Kidney (tissue), 14 donors: ENCODE results near the gene TERT. TPM values are rescaled to one million over a fixed set of nuclear protein-coding genes. Genes with fewer than 3 reads are reported as not detected.

Experiments used
- DNase-seq, 5 donors: peaks; one replicate each; pipeline ENCODE4 v3.0.0-alpha.2; 2013 to 2020
- FAIRE-seq: peaks from 2 replicates; lab custom pipeline; 2012; peaks lifted over from hg19 to GRCh38; lab: Jason Lieb, UNC
- H3K27ac ChIP-seq, 2 donors: one replicate each; pipeline ENCODE4 v1.7.0; 2013; ENCODE audit warnings: low read depth in 2 of 2, low read length in 2 of 2, inconsistent platforms in 1 of 2
- H3K27me3 ChIP-seq: one replicate; pipeline ENCODE4 v1.7.1; 2013; ENCODE audit warnings: low read length, inconsistent platforms; ENCODE audit not compliant: control insufficient read depth, insufficient read depth
- H3K36me3 ChIP-seq, 3 donors: one replicate each; pipeline versions ENCODE4 v1.7.0 to v1.7.1; 2013; ENCODE audit warnings: low read length in 3 of 3, control low read depth in 1 of 3, inconsistent platforms in 1 of 3; ENCODE audit not compliant: insufficient read depth in 3 of 3, control insufficient read depth in 2 of 3
- H3K4me1 ChIP-seq, 3 donors: one replicate each; pipeline versions ENCODE4 v1.7.0 to v1.7.1; 2013; ENCODE audit warnings: low read length in 3 of 3, inconsistent platforms in 1 of 3, low read depth in 1 of 3; ENCODE audit not compliant: control insufficient read depth in 2 of 3, insufficient read depth in 2 of 3
- H3K4me3 ChIP-seq, 3 donors: one replicate each; pipeline versions ENCODE4 v1.7.0 to v1.8.1; 2013; ENCODE audit warnings: low read length in 3 of 3, control low read depth in 1 of 3, inconsistent platforms in 1 of 3
- H3K9ac ChIP-seq, 3 donors: one replicate each; pipeline versions ENCODE4 v1.7.0 to v1.7.1; 2013; ENCODE audit warnings: low read length in 3 of 3, control low read depth in 1 of 3, inconsistent platforms in 1 of 3
- H3K9me3 ChIP-seq, 3 donors: one replicate each; pipeline versions ENCODE4 v1.7.0 to v1.7.1; 2013; ENCODE audit warnings: low read length in 3 of 3, control low read depth in 1 of 3, inconsistent platforms in 1 of 3; ENCODE audit not compliant: control insufficient read depth in 2 of 3, insufficient read depth in 1 of 3
- intact Hi-C: fragments of 100-400 bp; cut with DNase I; formaldehyde crosslinking; loops from one replicate; pipeline ENCODE4 v1.11.1; 2022
- polyA plus RNA-seq: library from polyadenylated mRNA; stranded (reverse); fragments of 350-450 nt; fragmentation: Illumina TruSeq; extraction: RNeasy Lipid Tissue Mini Kit (QIAGEN cat#74804); gene quantifications from one replicate; pipeline ENCODE4 v1.2.3, GENCODE V29; 2014; ENCODE audit warnings: low read depth, low replicate concordance; ENCODE audit not compliant: insufficient read depth
- total RNA-seq: library from RNA; stranded (reverse); fragmentation: NEBNext Ultra II Directional; extraction: Animal tissue kit (Norgen Biotek cat#: 25700); gene quantifications from one replicate; pipeline ENCODE4 v1.2.1, GENCODE V29; 2021
- TF ChIP-seq, protein P1 (sequence below): IDR thresholded peaks from 3 replicates; pipeline ENCODE4 v1.5.1; 2012; ENCODE audit warnings: mild to moderate bottlenecking, moderate library complexity, borderline replicate concordance; ENCODE audit not compliant: insufficient read depth; ENCODE audit errors: extremely low read depth
- donor health status: control.
- donor health status: control.
- donor health status: control.
- donor health status: control.
- donor health status: control.
- donor health status: DM: yes; HTN: yes; CAD: no.
- donor health status: Normal renal cell carcinoma (clear cell type).

TERT gene
- total and polyA plus RNA-seq, 2 donors from 2014 or later: 0.91 TPM; not detected in 1

DNA sequence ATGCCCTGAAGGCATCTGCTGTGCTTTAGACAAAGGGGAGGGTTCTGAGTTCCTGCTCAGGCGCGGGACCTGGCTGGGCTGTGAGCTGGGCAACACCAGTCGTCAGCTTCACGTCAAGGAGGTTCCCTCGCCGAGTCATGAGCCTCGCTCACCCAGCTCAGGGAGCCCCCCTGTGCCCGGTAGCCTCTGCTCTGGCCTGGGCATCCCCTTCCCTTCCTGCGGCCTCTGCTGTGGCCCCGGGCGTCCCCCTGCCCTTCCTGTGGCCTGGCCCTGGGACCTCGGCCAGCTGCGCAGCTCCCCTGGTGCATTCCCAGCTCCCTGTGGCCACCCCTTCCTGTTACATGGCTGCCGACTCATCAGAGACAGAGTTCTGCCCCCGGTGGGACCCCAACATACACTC is 29.8 kb downstream of the TERT start:
- no peak for FAIRE-seq
- TF ChIP-seq, protein P1, sequence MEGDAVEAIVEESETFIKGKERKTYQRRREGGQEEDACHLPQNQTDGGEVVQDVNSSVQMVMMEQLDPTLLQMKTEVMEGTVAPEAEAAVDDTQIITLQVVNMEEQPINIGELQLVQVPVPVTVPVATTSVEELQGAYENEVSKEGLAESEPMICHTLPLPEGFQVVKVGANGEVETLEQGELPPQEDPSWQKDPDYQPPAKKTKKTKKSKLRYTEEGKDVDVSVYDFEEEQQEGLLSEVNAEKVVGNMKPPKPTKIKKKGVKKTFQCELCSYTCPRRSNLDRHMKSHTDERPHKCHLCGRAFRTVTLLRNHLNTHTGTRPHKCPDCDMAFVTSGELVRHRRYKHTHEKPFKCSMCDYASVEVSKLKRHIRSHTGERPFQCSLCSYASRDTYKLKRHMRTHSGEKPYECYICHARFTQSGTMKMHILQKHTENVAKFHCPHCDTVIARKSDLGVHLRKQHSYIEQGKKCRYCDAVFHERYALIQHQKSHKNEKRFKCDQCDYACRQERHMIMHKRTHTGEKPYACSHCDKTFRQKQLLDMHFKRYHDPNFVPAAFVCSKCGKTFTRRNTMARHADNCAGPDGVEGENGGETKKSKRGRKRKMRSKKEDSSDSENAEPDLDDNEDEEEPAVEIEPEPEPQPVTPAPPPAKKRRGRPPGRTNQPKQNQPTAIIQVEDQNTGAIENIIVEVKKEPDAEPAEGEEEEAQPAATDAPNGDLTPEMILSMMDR: no peak
- intact Hi-C loops: no loop called here

DNA sequence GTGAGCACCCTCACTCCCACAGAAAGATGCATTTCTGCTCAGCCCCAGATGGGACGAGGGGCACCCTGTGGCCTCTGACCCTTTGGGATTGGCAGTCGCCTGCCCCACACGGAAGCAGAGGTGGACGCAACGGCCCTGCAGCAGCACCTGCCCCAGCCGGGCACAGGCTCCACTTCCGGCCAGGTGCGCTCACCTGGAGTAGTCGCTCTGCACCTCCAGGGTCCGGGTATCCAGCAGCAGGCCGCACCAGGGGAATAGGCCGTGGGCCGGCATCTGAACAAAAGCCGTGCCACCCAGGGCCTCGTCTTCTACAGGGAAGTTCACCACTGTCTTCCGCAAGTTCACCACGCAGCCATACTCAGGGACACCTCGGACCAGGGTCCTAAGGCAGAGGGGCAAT is 30.7 kb downstream of the TERT start:
- H3K9ac ChIP-seq: no peak overlapping the region

More for the DNA sequence above, 29.8 kb downstream of the TERT start:
- Histone ChIP-seq H3K27ac (no peak overlapping the region), H3K4me1 (no peaks in the 10 kb centered on the region), H3K9ac (no peak overlapping the region), H3K4me3 (no peak overlapping the region), H3K27me3 (no peaks in the 10 kb centered on the region), H3K9me3 (peaks cover 0 to 15% (median 0%) of the 10 kb centered on the region in 3 donors), H3K36me3 (no peaks in the 10 kb centered on the region)
- no peak for DNase-seq

DNA sequence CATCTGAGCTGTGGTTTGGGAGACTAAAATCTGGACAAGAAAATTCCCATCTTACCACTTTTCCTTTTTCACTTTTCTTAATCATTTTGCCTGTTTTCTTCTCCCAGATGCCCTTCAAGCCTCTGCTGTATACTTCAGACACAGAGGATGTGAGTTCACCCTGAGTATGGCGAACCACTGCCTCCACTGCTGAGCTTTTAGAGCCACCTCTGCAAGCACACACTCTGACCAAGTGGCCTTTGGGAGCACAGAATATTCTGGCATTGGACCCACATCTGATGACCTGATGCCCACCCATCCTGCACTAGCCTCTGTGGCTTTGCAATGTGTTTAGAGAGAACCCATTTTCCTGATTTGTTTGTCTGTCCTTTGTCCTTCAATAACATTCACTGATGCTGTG is 32.5 kb downstream of the TERT start:
- intact Hi-C loops: no loop called here
- Histone ChIP-seq H3K36me3 (no peaks in the 10 kb centered on the region), H3K27me3 (no peaks in the 10 kb centered on the region), H3K27ac (no peak overlapping the region), H3K9ac (no peak overlapping the region), H3K4me3 (no peak overlapping the region), H3K9me3 (peaks cover 0 to 16% (median 0%) of the 10 kb centered on the region in 3 donors), H3K4me1 (no peaks in the 10 kb centered on the region)
- TF ChIP-seq, protein P1: no peak
- DNase-seq: no peak
- FAIRE-seq: no peak

More for the DNA sequence above, 30.7 kb downstream of the TERT start:
- H3K36me3 ChIP-seq: no peaks in the 10 kb centered on the region
- no peak overlapping the region for H3K4me3 ChIP-seq
- H3K27me3 ChIP-seq: no peaks in the 10 kb centered on the region
- intact Hi-C loops: no loop called here
- TF ChIP-seq, protein P1: no peak
- no peaks in the 10 kb centered on the region for H3K4me1 ChIP-seq
- H3K27ac ChIP-seq: no peak overlapping the region
- DNase-seq (no peak), FAIRE-seq (no peak)
- H3K9me3 ChIP-seq: peaks cover 0 to 16% (median 0%) of the 10 kb centered on the region in 3 donors

DNA sequence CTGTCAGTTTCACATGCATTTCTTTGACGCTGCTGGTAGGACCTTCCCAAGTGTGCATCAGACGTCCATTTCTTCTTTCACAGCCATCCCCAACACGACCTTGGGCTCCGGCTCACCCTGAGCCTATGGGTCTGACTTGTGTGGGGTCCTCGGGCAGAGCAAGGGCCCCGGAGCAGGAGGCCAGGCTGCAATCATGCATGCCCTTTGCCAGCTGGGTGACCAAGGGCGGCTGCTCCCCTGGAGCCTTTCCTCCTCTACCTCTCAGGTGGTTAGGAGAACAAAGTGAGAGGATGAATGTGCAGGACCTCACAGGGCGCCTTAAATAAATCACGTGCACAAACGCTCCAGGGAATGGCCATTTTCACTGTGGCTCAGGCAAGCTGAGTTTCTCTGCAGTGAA is 33.2 kb downstream of the TERT start:
- no peaks in the 10 kb centered on the region for H3K36me3 ChIP-seq
- no peak overlapping the region for H3K4me3 ChIP-seq
- FAIRE-seq (no peak), DNase-seq (no peak)
- no peaks in the 10 kb centered on the region for H3K4me1 ChIP-seq
- intact Hi-C loops: no loop called here
- no peak overlapping the region for H3K9ac ChIP-seq
- H3K27me3 ChIP-seq: no peaks in the 10 kb centered on the region
- no peak overlapping the region for H3K27ac ChIP-seq
- peaks cover 0 to 16% (median 0%) of the 10 kb centered on the region in 3 donors for H3K9me3 ChIP-seq
- TF ChIP-seq, protein P1: no peak
